ENCODE results near the gene PRRT4.

Gene PRRT4

GRCh38 chr7:128402356-128402755 is 40.9 kb upstream of the PRRT4 start:
- TF ChIP-seq CTCF (conservative IDR thresholded peaks at IDR 0.05; ENCODE audit: low read depth, low read length): no peak
- no peak for DNase-seq (ENCODE audit: low read depth)
- no peak overlapping the region for H3K4me3 ChIP-seq (ENCODE audit: low read length)

GRCh38 chr7:128400566-128400965 is 39.1 kb upstream of the PRRT4 start:
- H3K4me3 ChIP-seq (ENCODE audit: low read length): no peak overlapping the region
- DNase-seq (ENCODE audit: low read depth): no peak
- TF ChIP-seq CTCF (conservative IDR thresholded peaks at IDR 0.05; ENCODE audit: low read depth, low read length): no peak

- no peak for TF ChIP-seq CTCF (conservative IDR thresholded peaks at IDR 0.05; ENCODE audit: low read depth, low read length)
- no peak overlapping the region for H3K4me3 ChIP-seq (ENCODE audit: low read length)
- DNase-seq (ENCODE audit: low read depth): no peak
Measured at GRCh38 chr7:128399991-128400390, 38.5 kb upstream of the PRRT4 start.

- no peak for DNase-seq (ENCODE audit: low read depth)
- H3K4me3 ChIP-seq (ENCODE audit: low read length): no peak overlapping the region
- no peak for TF ChIP-seq CTCF (conservative IDR thresholded peaks at IDR 0.05; ENCODE audit: low read depth, low read length)
Measured at GRCh38 chr7:128398841-128399135, 37.3 kb upstream of the PRRT4 start.

- H3K4me3 ChIP-seq (ENCODE audit: low read length): no peak overlapping the region
- DNase-seq (ENCODE audit: low read depth): no peak
- TF ChIP-seq CTCF (conservative IDR thresholded peaks at IDR 0.05; ENCODE audit: low read depth, low read length): peak; percentile 99
Measured at GRCh38 chr7:128398016-128398840, 36.7 kb upstream of the PRRT4 start.

- no peak for TF ChIP-seq CTCF (conservative IDR thresholded peaks at IDR 0.05; ENCODE audit: low read depth, low read length)
- H3K4me3 ChIP-seq (ENCODE audit: low read length): no peak overlapping the region
- no peak for DNase-seq (ENCODE audit: low read depth)
Measured at GRCh38 chr7:128396357-128396756, 34.9 kb upstream of the PRRT4 start.

DNA sequence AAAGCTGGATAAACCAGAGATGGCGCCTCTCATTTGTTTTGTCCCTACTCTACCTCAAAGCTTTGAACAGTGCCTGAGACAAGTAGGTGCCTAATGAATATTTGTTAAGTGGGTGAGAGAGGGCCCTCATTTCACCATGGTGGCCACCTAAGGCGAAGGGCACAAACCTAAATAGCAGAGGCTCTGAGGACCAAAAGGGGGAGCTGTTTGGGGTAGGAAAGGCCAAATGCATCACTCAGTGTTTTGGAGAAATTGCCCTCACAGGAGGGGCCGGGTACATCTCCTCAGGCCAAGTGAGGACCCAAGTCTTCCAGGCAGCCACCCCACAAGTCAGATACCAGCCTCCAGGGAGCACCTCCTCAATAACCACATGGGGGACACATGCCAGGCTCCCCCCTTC is 34.3 kb upstream of the PRRT4 start:
- no peak overlapping the region for H3K4me3 ChIP-seq (ENCODE audit: low read length)
- peak; percentile 26 for TF ChIP-seq CTCF (conservative IDR thresholded peaks at IDR 0.05; ENCODE audit: low read depth, low read length)
- no peak for DNase-seq (ENCODE audit: low read depth)
